Mesothelial cell of epicardium (in vitro differentiated cells): ENCODE data around the gene THSD4. TPM values are rescaled to one million over a fixed set of nuclear protein-coding genes. Genes with fewer than 3 reads are reported as not detected.

Experiments
- DNase-seq, 2 experiments: peaks; one replicate each; pipeline ENCODE4 v3.0.0; 2021; ENCODE audit warnings: low spot score in 2 of 2; ENCODE audit not compliant: unreplicated experiment in 2 of 2
- H3K27ac Mint-ChIP-seq: 2 replicates; pipeline ENCODE4 v1.8.0; 2021; ENCODE audit warnings: mixed read lengths
- H3K27me3 Mint-ChIP-seq: 2 replicates; pipeline ENCODE4 v1.8.0; 2021; ENCODE audit warnings: low read depth, mixed read lengths
- H3K36me3 Mint-ChIP-seq: 2 replicates; pipeline ENCODE4 v1.8.0; 2021; ENCODE audit warnings: mixed read lengths
- H3K4me1 Mint-ChIP-seq: 2 replicates; pipeline ENCODE4 v1.8.0; 2021; ENCODE audit warnings: mixed read lengths
- H3K4me3 Mint-ChIP-seq: 2 replicates; pipeline ENCODE4 v1.8.0; 2021; ENCODE audit warnings: mild to moderate bottlenecking, moderate library complexity, mixed read lengths
- H3K9me3 Mint-ChIP-seq: 2 replicates; pipeline ENCODE4 v1.8.0; 2021; ENCODE audit warnings: mixed read lengths
- CTCF ChIP-seq: fragments of 200-600 bp; sonication (generic); IDR thresholded peaks from one replicate; pipeline ENCODE4 v1.5.0; 2021; ENCODE audit warnings: antibody characterized with exemption; ENCODE audit not compliant: unreplicated experiment
- total RNA-seq: library from RNA; stranded (reverse); gene quantifications from 3 replicates; pipeline ENCODE4 v1.2.1, GENCODE V29; 2021

The THSD4 gene
- total RNA-seq, 1 donor from 2014 or later, result 93.9 TPM

DNA sequence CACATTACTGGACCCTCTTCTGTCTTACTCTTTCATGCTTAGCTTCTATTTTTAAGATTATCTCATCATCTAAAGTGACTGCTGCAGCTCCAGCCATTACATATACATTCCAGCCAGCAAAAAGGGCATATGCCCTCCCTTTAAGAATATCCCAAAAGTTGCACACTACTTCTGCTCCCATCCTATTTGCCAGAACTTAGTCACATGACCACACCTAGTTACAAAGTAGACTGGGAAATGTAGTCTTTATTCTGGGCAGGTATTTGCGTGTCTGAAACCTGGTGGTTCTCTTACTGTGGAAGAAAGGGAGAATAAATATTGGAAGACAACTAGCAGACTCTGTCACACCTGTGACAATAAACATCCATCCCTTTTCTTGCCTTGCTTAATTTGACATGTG lies 353.4 kb downstream of the THSD4 start:
- Mint-ChIP-seq H3K9me3 (peaks cover 9% of the 10 kb centered on the region), H3K4me1 (peaks cover 34% of the 10 kb centered on the region), H3K27me3 (no peaks in the 10 kb centered on the region), H3K27ac (no peak overlapping the region), H3K36me3 (peaks cover 9% of the 10 kb centered on the region), H3K4me3 (no peak overlapping the region)
- TF ChIP-seq CTCF, result no peak
- DNase-seq, result no peak

GRCh38 chr15:71469413-71469812 lies 354.1 kb downstream of the THSD4 start:
- Mint-ChIP-seq H3K27me3 (no peaks in the 10 kb centered on the region), H3K4me3 (no peak overlapping the region), H3K27ac (no peak overlapping the region), H3K36me3 (peaks cover 9% of the 10 kb centered on the region), H3K9me3 (peaks cover 7% of the 10 kb centered on the region), H3K4me1 (peaks cover 33% of the 10 kb centered on the region)
- TF ChIP-seq CTCF, result no peak
- DNase-seq, result no peak

DNA sequence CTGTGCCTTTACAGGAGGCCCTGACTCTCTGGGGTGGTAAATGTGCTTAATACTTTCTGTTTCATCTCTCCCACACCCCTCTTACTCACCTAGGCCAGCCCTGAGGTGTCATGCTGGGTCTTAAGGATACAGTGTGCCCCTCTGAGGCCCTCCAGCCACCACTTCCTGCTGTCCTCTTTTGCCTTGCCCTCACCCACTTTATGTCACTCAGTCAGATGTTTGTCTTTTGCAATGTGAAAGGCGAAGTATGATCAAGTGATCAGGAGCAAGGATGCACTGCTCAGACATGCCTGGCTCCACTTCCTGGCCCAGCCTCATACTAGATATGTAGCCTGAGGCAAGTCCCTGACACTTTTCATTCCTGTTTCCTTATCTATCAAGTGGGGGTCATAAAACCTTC lies 356.1 kb downstream of the THSD4 start:
- H3K4me3 Mint-ChIP-seq, result no peak overlapping the region
- H3K9me3 Mint-ChIP-seq, result peaks cover 7% of the 10 kb centered on the region
- peaks cover 9% of the 10 kb centered on the region for H3K36me3 Mint-ChIP-seq
- H3K27me3 Mint-ChIP-seq, result no peaks in the 10 kb centered on the region
- H3K27ac Mint-ChIP-seq, result no peak overlapping the region
- TF ChIP-seq CTCF, result no peak
- H3K4me1 Mint-ChIP-seq, result peaks cover 18% of the 10 kb centered on the region
- DNase-seq, result no peak

DNA sequence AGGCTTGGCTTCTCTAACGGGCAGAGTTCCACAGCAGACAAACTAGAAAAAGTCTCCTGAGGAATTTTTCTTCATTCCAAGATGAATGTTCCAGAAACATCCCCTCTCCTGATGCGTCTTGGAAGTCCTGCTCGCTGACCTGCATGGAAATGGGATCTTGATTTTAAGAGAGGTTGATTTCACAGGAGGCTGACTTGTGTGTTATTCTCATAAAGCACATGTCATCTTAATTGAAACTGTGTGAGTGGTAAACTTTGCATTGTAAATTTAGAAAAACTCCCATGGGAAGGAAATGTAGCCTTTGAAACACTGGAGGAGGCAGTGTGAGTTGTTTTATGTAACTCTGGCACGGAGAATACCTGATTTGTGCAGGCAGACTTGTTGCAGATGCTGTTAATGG lies 357.3 kb downstream of the THSD4 start:
- peaks cover 14% of the 10 kb centered on the region for H3K4me1 Mint-ChIP-seq
- H3K9me3 Mint-ChIP-seq, result peaks cover 4% of the 10 kb centered on the region
- no peaks in the 10 kb centered on the region for H3K27me3 Mint-ChIP-seq
- H3K4me3 Mint-ChIP-seq, result no peak overlapping the region
- no peak for DNase-seq
- H3K27ac Mint-ChIP-seq, result peak overlapping the region; percentile 11
- peaks cover 3% of the 10 kb centered on the region for H3K36me3 Mint-ChIP-seq
- no peak for TF ChIP-seq CTCF

DNA sequence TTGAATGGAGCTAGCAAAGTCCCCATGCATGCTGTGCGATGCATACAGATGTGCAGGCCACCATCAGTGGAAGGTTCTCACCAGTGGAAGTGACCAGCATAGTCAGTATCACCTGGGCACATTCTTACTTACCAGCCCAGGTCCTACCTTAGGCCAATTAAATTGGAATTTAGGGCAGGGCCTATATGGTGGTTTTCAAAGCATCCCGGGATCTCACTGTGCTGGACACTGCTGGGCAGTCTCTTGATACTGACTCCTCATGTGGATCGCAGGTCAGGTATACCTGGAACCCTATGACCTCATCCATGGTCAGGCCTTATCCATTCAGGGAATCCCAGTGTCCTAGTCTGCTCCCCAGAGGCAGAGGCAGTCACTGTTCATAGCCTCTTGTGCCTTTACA lies 358.5 kb downstream of the THSD4 start:
- Mint-ChIP-seq H3K27ac (no peak overlapping the region), H3K27me3 (no peaks in the 10 kb centered on the region)

More for the DNA sequence above, 358.5 kb downstream of the THSD4 start:
- TF ChIP-seq CTCF, result no peak
- H3K4me1 Mint-ChIP-seq, result peaks cover 14% of the 10 kb centered on the region
- H3K36me3 Mint-ChIP-seq, result no peaks in the 10 kb centered on the region
- no peak for DNase-seq
- H3K4me3 Mint-ChIP-seq, result no peak overlapping the region
- peaks cover under 1% of the 10 kb centered on the region for H3K9me3 Mint-ChIP-seq
